Neural cell (in vitro differentiated cells): ENCODE data around the gene KIF13A. TPM values are rescaled to one million over a fixed set of nuclear protein-coding genes. Genes with fewer than 3 reads are reported as not detected.

Experiments used
- H2AFZ ChIP-seq: fragments of 200-600, 300-800 bp; sonication (generic), shearing (Covaris generic); 2 replicates; pipeline ENCODE4 v1.6.0; 2014; ENCODE audit warnings: low read depth, mild to moderate bottlenecking, antibody characterized with exemption, low read length, moderate library complexity
- H3F3A ChIP-seq: fragments of 200-600 bp; shearing (Covaris generic); 2 replicates; pipeline ENCODE4 v1.6.1; 2016; ENCODE audit warnings: mild to moderate bottlenecking, moderate library complexity, mixed read lengths, antibody characterized with exemption, low read length; ENCODE audit not compliant: insufficient read depth, poor library complexity, severe bottlenecking
- H3K27ac ChIP-seq: fragments of 200-600, 300-800 bp; sonication (generic), shearing (Covaris generic); 2 replicates; pipeline ENCODE4 v1.5.1; 2014; ENCODE audit warnings: mild to moderate bottlenecking, low read length, moderate library complexity
- H3K27me3 ChIP-seq: fragments of 300-800, 200-600 bp; sonication (generic), shearing (Covaris generic); 2 replicates; pipeline ENCODE4 v1.6.0; 2014; ENCODE audit warnings: mild to moderate bottlenecking, low read depth, low read length, moderate library complexity; ENCODE audit not compliant: insufficient read depth
- H3K36me3 ChIP-seq: fragments of 300-800, 200-600 bp; sonication (generic), shearing (Covaris generic); 2 replicates; pipeline ENCODE4 v1.5.1; 2014; ENCODE audit warnings: mild to moderate bottlenecking, antibody characterized with exemption, low read length, moderate library complexity; ENCODE audit not compliant: insufficient read depth
- H3K4me2 ChIP-seq: fragments of 300-800, 200-600 bp; sonication (generic), shearing (Covaris generic); 2 replicates; pipeline ENCODE4 v1.6.0; 2014; ENCODE audit warnings: mild to moderate bottlenecking, low read length
- H3K4me3 ChIP-seq: fragments of 300-800, 200-600 bp; sonication (generic), shearing (Covaris generic); 2 replicates; pipeline ENCODE4 v1.5.1; 2014; ENCODE audit warnings: mild to moderate bottlenecking, low read length, moderate library complexity
- H3K79me2 ChIP-seq: fragments of 200-600 bp; shearing (Covaris generic); replicated peaks from 2 replicates; pipeline ENCODE4 v1.6.0; 2014; ENCODE audit warnings: mild to moderate bottlenecking, low read length, moderate library complexity; ENCODE audit not compliant: insufficient read depth
- H3K9ac ChIP-seq: fragments of 300-800, 200-600 bp; sonication (generic), shearing (Covaris generic); 2 replicates; pipeline ENCODE4 v1.6.1; 2016; ENCODE audit warnings: mild to moderate bottlenecking, low read length, mixed read lengths
- H3K9me2 ChIP-seq: fragments of 200-600 bp; shearing (Covaris generic); 2 replicates; pipeline ENCODE4 v1.6.1; 2016; ENCODE audit warnings: mild to moderate bottlenecking, low read length, mixed read lengths; ENCODE audit not compliant: insufficient read depth
- H3K9me3 ChIP-seq: fragments of 200-600, 300-800 bp; sonication (generic), shearing (Covaris generic); 2 replicates; pipeline ENCODE4 v1.6.1; 2016; ENCODE audit warnings: mild to moderate bottlenecking, mixed run types, low read length, moderate library complexity, mixed read lengths
- H4K20me1 ChIP-seq: fragments of 200-600 bp; shearing (Covaris generic); 2 replicates; pipeline ENCODE4 v1.6.1; 2016; ENCODE audit warnings: mild to moderate bottlenecking, mixed run types; ENCODE audit not compliant: insufficient read depth
- CTCF ChIP-seq: fragments of 450-650 bp; IDR thresholded peaks from 2 replicates; pipeline ENCODE4 v1.5.1; 2014; ENCODE audit warnings: antibody characterized with exemption, mild to moderate bottlenecking, moderate library complexity; ENCODE audit not compliant: poor library complexity, severe bottlenecking
- EP300 ChIP-seq: fragments of 450-650 bp; conservative IDR thresholded peaks from 2 replicates; pipeline ENCODE4 v1.6.1; 2014; ENCODE audit warnings: antibody characterized with exemption, mild to moderate bottlenecking, moderate library complexity; ENCODE audit not compliant: poor library complexity, severe bottlenecking
- EZH2 ChIP-seq: fragments of 200-600, 300-800 bp; shearing (Covaris generic), sonication (generic); IDR thresholded peaks from 2 replicates; pipeline ENCODE4 v1.6.1; 2014; ENCODE audit warnings: antibody characterized with exemption, low read length, borderline replicate concordance, mild to moderate bottlenecking; ENCODE audit not compliant: insufficient read depth, poor library complexity, severe bottlenecking
- MXI1 ChIP-seq: fragments of 450-650 bp; conservative IDR thresholded peaks from 2 replicates; pipeline ENCODE4 v1.6.1; 2014; ENCODE audit warnings: antibody characterized with exemption, mild to moderate bottlenecking; ENCODE audit not compliant: poor library complexity, severe bottlenecking
- POLR2AphosphoS5 ChIP-seq: IDR thresholded peaks from 2 replicates; pipeline ENCODE4 v1.6.1; 2012
- RAD21 ChIP-seq: fragments of 450-650 bp; conservative IDR thresholded peaks from 2 replicates; pipeline ENCODE4 v1.6.1; 2014; ENCODE audit warnings: antibody characterized with exemption, mild to moderate bottlenecking, moderate library complexity
- REST ChIP-seq: IDR thresholded peaks from 2 replicates; pipeline ENCODE4 v1.6.1; 2012; ENCODE audit warnings: borderline replicate concordance
- SMC3 ChIP-seq: fragments of 450-650 bp; conservative IDR thresholded peaks from 2 replicates; pipeline ENCODE4 v1.6.1; 2014; ENCODE audit warnings: antibody characterized with exemption, mild to moderate bottlenecking, moderate library complexity; ENCODE audit not compliant: poor library complexity
- TAF1 ChIP-seq: IDR thresholded peaks from 2 replicates; pipeline ENCODE4 v1.6.1; 2012; ENCODE audit warnings: low read depth
- polyA plus RNA-seq: library from polyadenylated mRNA; depleted of rRNA; stranded (reverse); fragments of >200 nt; gene quantifications from 2 replicates; pipeline ENCODE4 v1.2.3, GENCODE V29; 2014

Gene KIF13A
- polyA plus RNA-seq, 1 donor from 2014 or later, result 9.4 TPM

DNA sequence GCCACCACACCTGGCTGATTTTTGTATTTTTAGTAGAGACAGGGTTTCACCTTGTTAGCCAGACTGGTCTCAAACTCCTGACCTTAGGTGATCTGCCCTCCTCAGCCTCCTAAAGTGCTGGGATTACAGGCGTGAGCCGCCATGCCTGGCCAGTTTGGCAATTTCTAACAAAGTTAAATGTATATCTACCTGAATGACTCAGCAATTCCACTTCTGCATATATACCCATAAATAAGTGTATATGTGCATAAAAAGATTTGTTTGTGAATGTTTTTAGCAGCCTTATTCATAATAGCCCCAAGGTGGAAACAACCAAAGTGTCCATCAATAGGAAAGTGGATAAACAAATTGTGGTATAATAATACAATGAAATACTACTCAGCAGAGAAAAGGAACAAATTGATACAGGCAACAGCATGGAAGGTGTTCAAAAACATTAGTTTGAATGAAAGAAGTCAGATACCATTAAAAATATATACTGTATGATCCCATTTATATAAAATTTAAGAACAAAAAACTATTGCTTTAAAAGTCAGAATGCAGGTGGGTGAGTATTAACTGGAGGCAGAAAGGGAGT is 44.3 kb upstream of the KIF13A start:
- no peak overlapping the region for H3K27ac ChIP-seq
- H3K9ac ChIP-seq, result no peak overlapping the region
- no peak overlapping the region for H3K4me3 ChIP-seq
- H3K4me2 ChIP-seq, result no peak overlapping the region
- no peaks in the 10 kb centered on the region for H3K79me2 ChIP-seq
- H3F3A ChIP-seq, result no peaks in the 10 kb centered on the region
- no peaks in the 10 kb centered on the region for H3K9me2 ChIP-seq
- H3K27me3 ChIP-seq, result no peaks in the 10 kb centered on the region
- no peak for TF ChIP-seq REST
- no peak for TF ChIP-seq EZH2
- TF ChIP-seq EP300, result no peak
- no peak for TF ChIP-seq MXI1
- no peak for TF ChIP-seq SMC3
- TF ChIP-seq CTCF, result no peak
- TF ChIP-seq TAF1, result no peak
- no peak for TF ChIP-seq RAD21
- TF ChIP-seq POLR2AphosphoS5, result no peak
- H3K9me3 ChIP-seq, result no peaks in the 10 kb centered on the region
- no peaks in the 10 kb centered on the region for H4K20me1 ChIP-seq
- H3K36me3 ChIP-seq, result no peaks in the 10 kb centered on the region
- H2AFZ ChIP-seq, result no peak overlapping the region

DNA sequence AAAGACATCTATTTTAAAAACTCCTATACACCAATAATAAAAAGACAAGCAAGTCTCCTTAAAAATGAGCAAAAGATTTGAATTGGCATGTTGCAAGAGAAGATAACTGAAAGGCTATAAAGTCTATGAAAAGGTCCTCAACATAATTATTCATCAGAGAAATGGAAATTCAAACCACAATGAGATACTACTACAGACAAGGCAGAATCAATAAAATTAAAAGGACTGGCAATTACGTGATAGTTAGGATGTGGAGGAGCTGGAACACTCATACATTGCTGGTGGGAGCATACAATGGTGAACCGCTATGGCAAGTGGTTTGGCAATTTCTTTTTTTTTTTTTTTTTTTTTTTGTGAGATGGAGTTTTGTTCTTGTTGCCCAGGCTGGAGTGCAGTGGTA is 43.8 kb upstream of the KIF13A start:
- no peak overlapping the region for H3K4me3 ChIP-seq
- H3K36me3 ChIP-seq, result no peaks in the 10 kb centered on the region
- no peak overlapping the region for H2AFZ ChIP-seq
- no peak overlapping the region for H3K9ac ChIP-seq
- no peak overlapping the region for H3K27ac ChIP-seq
- H3K9me2 ChIP-seq, result no peaks in the 10 kb centered on the region
- no peak overlapping the region for H3K4me2 ChIP-seq
- H3F3A ChIP-seq, result no peaks in the 10 kb centered on the region
- TF ChIP-seq EP300 (no peak), TAF1 (no peak), EZH2 (no peak), RAD21 (no peak), REST (no peak), POLR2AphosphoS5 (no peak), SMC3 (no peak)
- H3K79me2 ChIP-seq, result no peaks in the 10 kb centered on the region
- no peaks in the 10 kb centered on the region for H3K27me3 ChIP-seq
- no peaks in the 10 kb centered on the region for H4K20me1 ChIP-seq
- H3K9me3 ChIP-seq, result no peaks in the 10 kb centered on the region
